Sigmoid colon (tissue), 3 donors: Measurements from ENCODE around the gene AMPD1.

Experiments
- CTCF ChIP-seq, 4 experiments: fragments of 450-650 bp in 3 of 4; fragments of 200-600 bp in 1 of 4; IDR thresholded peaks; one replicate each; pipeline ENCODE4 v1.5.1; 2016 to 2019; ENCODE audit warnings: antibody characterized with exemption in 4 of 4, mild to moderate bottlenecking in 3 of 4, moderate library complexity in 2 of 4
- POLR2A ChIP-seq, 2 donors: fragments of 450-650 bp; IDR thresholded peaks; one replicate each; pipeline ENCODE4 v1.6.1; 2016; ENCODE audit warnings: antibody characterized with exemption in 2 of 2, mild to moderate bottlenecking in 2 of 2, moderate library complexity in 2 of 2

GRCh38 chr1:114671011-114671938 is 24.1 kb downstream of the AMPD1 start:
- TF ChIP-seq CTCF (IDR thresholded peaks at IDR 0.05) (no peak), POLR2A (IDR thresholded peaks at IDR 0.05) (no peak)
